SK-N-SH (cell line): ENCODE data around the gene MACROD2.

Experiments
- CTCF ChIP-seq: fragments of 200-600 bp; sonication (generic); IDR thresholded peaks from 2 replicates; pipeline ENCODE4 v1.6.1; 2017; ENCODE audit warnings: antibody characterized with exemption, mild to moderate bottlenecking, moderate library complexity
- EP300 ChIP-seq, 2 experiments: IDR thresholded peaks; 2 replicates each; pipeline versions ENCODE4 v1.4.0 to v1.6.1; 2012; ENCODE audit warnings: borderline replicate concordance in 1 of 2, low read depth in 1 of 2, low read length in 1 of 2
- EZH2phosphoT487 ChIP-seq: fragments of 200-600 bp; sonication (generic); IDR thresholded peaks from 2 replicates; pipeline ENCODE4 v1.6.1; 2017; ENCODE audit warnings: low read depth, mixed run types, mild to moderate bottlenecking, antibody characterized with exemption, moderate library complexity, borderline replicate concordance
- GATA2 ChIP-seq: sonication (generic); formaldehyde crosslinking; IDR thresholded peaks from 2 replicates; pipeline ENCODE4 v1.5.0; 2020; ENCODE audit warnings: mild to moderate bottlenecking, missing genetic modification reagents
- JUND ChIP-seq: IDR thresholded peaks from 2 replicates; pipeline ENCODE4 v1.4.0; 2012
- POLR2AphosphoS5 ChIP-seq: IDR thresholded peaks from 2 replicates; pipeline ENCODE4 v1.6.1; 2012; ENCODE audit warnings: low read depth, low read length
- RAD21 ChIP-seq: IDR thresholded peaks from 2 replicates; pipeline ENCODE4 v1.6.1; 2012; ENCODE audit warnings: mild to moderate bottlenecking, low read length
- REST ChIP-seq: IDR thresholded peaks from 2 replicates; pipeline ENCODE4 v1.6.1; 2012; ENCODE audit warnings: mild to moderate bottlenecking, low read depth, low read length, moderate library complexity
- SIN3A ChIP-seq: IDR thresholded peaks from 2 replicates; pipeline ENCODE4 v1.6.1; 2012; ENCODE audit warnings: low read depth, mild to moderate bottlenecking, low read length, moderate library complexity, borderline replicate concordance
- TAF1 ChIP-seq: IDR thresholded peaks from 2 replicates; pipeline ENCODE4 v1.6.1; 2012; ENCODE audit warnings: low read depth, mild to moderate bottlenecking, low read length, moderate library complexity, borderline replicate concordance
- USF1 ChIP-seq: IDR thresholded peaks from 2 replicates; pipeline ENCODE4 v1.4.0; 2012; ENCODE audit warnings: low read depth, borderline replicate concordance
- ZBTB33 ChIP-seq: IDR thresholded peaks from 2 replicates; pipeline ENCODE4 v1.4.0; 2012; ENCODE audit warnings: low read depth, borderline replicate concordance

DNA sequence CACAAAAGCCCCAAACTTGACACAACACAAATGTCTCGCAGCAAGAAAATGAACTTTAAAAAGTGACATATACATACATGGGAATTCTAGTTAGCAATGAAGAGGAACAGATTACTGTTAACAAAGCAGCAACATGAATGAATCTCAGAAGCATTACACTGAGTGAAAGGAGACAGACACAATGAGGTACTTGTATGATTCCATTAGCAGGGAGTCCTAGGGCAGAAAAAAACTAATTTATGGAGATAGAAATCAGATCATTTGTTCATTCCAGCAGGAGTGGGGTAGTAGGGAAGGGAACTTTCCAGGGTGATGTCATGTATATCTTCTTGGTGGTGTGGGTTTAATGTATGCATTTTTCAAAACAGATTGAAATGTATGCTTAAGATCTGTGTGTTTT lies 2053.6 kb downstream of the MACROD2 start:
- TF ChIP-seq POLR2AphosphoS5 (no peak), USF1 (no peak), CTCF (no peak), EP300 (IDR thresholded peaks at IDR 0.05; ENCODE audit: borderline replicate concordance in 1 of 2, low read depth in 1 of 2, low read length in 1 of 2) (peak in 1 of 2 experiments; percentile 65; a peak in 1 of 4 replicates), GATA2 (CRISPR knock-in tag) (peak; percentile 50; the same call in 1 of the 2 replicates), EZH2phosphoT487 (no peak), SIN3A (no peak), JUND (no peak), REST (no peak), TAF1 (no peak), ZBTB33 (no peak), RAD21 (no peak)
